ENCODE measurements around the gene SPDEF. TPM values are rescaled to one million over a fixed set of nuclear protein-coding genes. Genes with fewer than 3 reads are reported as not detected.

The SPDEF gene
- polyA plus RNA-seq, 3 donors, result 0.05 TPM; not detected in 2

DNA sequence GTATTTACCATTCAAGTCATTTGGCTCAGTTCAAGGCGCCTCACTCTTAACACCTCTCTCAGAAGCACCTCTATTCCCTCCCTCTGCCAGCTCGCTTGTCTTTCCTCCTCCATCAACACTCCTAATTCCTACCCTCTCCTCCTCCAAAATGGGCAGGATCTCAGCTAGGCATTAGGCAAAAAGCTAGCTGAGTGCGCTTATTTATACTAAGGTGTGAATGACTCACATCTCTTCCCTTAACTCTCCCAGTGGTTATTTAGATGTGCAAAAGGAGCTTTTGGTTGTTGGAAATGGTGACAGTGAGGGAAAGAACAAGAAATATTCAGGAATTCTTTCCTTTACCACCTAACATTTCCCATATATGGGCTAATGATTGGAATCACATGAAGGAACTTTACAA, 61.2 kb downstream of the SPDEF start:
- Histone ChIP-seq H3K9me3 (replicated peaks in 1 of 2; ENCODE audit: control insufficient read depth in 1 of 2, insufficient read depth in 1 of 2, low read length in 2 of 2) (peaks cover 0 to 6% of the 10 kb centered on the region in 2 donors), H3K4me1 (ENCODE audit: control insufficient read depth in 1 of 2, insufficient read depth in 2 of 2, low read length in 2 of 2) (no peaks in the 10 kb centered on the region), H4K20me1 (ENCODE audit: insufficient read depth, low read length) (no peaks in the 10 kb centered on the region), H3K36me3 (replicated peaks in 1 of 2; ENCODE audit: control insufficient read depth in 1 of 2, insufficient read depth in 2 of 2, low read length in 2 of 2) (no peaks in the 10 kb centered on the region), H3K9ac (ENCODE audit: insufficient read depth, low read length, poor library complexity, severe bottlenecking) (no peak overlapping the region), H2AFZ (ENCODE audit: insufficient read depth, low read depth, low read length, poor library complexity, severe bottlenecking) (no peak overlapping the region), H3K4me2 (replicated peaks; ENCODE audit: extremely low read depth, low read length, poor library complexity, severe bottlenecking) (no peak overlapping the region), H3K27ac (ENCODE audit: low read depth in 1 of 2, low read length in 2 of 2) (no peak overlapping the region), H3K27me3 (ENCODE audit: control insufficient read depth in 2 of 2, insufficient read depth in 2 of 2, low read length in 2 of 2) (no peaks in the 10 kb centered on the region), H3K79me2 (ENCODE audit: insufficient read depth, low read length) (no peaks in the 10 kb centered on the region), H3K4me3 (replicated peaks in 1 of 3; ENCODE audit: low read depth in 2 of 3, low read length in 3 of 3) (no peak overlapping the region)
- H3K4me1 Mint-ChIP-seq, result no peaks in the 10 kb centered on the region
- peaks cover 0 to 2% (median 1%) of the 10 kb centered on the region in 3 donors for H3K27me3 Mint-ChIP-seq (ENCODE audit: low read depth in 3 of 3)
- H3K9me3 Mint-ChIP-seq, result peaks cover 0 to 11% (median 6%) of the 10 kb centered on the region in 7 donors
- no peak overlapping the region for H3K27ac Mint-ChIP-seq
- no peak for DNase-seq
- intact Hi-C loops (cut with micrococcal nuclease), result no loop called here
- H3K36me3 Mint-ChIP-seq, result no peaks in the 10 kb centered on the region
- 100% methylated on average over 2 of the region's 3 CpGs for WGBS (ENCODE audit: insufficient coverage)
- TF ChIP-seq, protein P1, sequence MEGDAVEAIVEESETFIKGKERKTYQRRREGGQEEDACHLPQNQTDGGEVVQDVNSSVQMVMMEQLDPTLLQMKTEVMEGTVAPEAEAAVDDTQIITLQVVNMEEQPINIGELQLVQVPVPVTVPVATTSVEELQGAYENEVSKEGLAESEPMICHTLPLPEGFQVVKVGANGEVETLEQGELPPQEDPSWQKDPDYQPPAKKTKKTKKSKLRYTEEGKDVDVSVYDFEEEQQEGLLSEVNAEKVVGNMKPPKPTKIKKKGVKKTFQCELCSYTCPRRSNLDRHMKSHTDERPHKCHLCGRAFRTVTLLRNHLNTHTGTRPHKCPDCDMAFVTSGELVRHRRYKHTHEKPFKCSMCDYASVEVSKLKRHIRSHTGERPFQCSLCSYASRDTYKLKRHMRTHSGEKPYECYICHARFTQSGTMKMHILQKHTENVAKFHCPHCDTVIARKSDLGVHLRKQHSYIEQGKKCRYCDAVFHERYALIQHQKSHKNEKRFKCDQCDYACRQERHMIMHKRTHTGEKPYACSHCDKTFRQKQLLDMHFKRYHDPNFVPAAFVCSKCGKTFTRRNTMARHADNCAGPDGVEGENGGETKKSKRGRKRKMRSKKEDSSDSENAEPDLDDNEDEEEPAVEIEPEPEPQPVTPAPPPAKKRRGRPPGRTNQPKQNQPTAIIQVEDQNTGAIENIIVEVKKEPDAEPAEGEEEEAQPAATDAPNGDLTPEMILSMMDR (IDR thresholded peaks at IDR 0.05), result no peak
- H3K4me3 Mint-ChIP-seq, result no peak overlapping the region

DNA sequence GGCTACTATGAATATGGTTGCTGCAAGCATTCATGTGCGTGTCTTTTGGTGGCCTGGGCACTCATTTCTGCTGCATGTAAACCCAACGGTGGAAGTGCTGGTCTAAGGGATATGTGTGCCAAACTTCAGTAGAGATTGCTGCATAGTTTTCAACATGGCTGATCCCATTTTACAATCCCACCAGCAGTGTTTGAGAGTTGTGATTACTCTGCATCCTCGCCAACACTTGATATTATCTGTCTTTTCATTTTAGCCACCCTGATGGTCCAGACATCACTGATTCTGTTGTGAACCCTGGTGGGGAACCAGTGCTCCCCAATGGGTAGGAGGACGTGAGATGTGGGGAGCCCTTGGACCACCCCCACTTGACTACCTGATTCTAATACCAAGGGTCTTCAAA, 62.8 kb downstream of the SPDEF start:
- Mint-ChIP-seq H3K27me3 (ENCODE audit: low read depth in 3 of 3) (peaks cover 0 to 3% (median 1%) of the 10 kb centered on the region in 3 donors), H3K4me3 (no peak overlapping the region), H3K27ac (no peak overlapping the region), H3K4me1 (no peaks in the 10 kb centered on the region), H3K9me3 (peaks cover 0 to 4% (median 0%) of the 10 kb centered on the region in 7 donors), H3K36me3 (no peaks in the 10 kb centered on the region)
- Histone ChIP-seq H3K27me3 (ENCODE audit: control insufficient read depth in 2 of 2, insufficient read depth in 2 of 2, low read length in 2 of 2) (no peaks in the 10 kb centered on the region), H3K4me1 (ENCODE audit: control insufficient read depth in 1 of 2, insufficient read depth in 2 of 2, low read length in 2 of 2) (no peaks in the 10 kb centered on the region), H3K9me3 (replicated peaks in 1 of 2; ENCODE audit: control insufficient read depth in 1 of 2, insufficient read depth in 1 of 2, low read length in 2 of 2) (no peaks in the 10 kb centered on the region), H3K27ac (ENCODE audit: low read depth in 1 of 2, low read length in 2 of 2) (no peak overlapping the region), H3K4me3 (replicated peaks in 1 of 3; ENCODE audit: low read depth in 2 of 3, low read length in 3 of 3) (no peak overlapping the region), H3K9ac (ENCODE audit: insufficient read depth, low read length, poor library complexity, severe bottlenecking) (no peak overlapping the region), H3K36me3 (replicated peaks in 1 of 2; ENCODE audit: control insufficient read depth in 1 of 2, insufficient read depth in 2 of 2, low read length in 2 of 2) (no peaks in the 10 kb centered on the region), H3K4me2 (replicated peaks; ENCODE audit: extremely low read depth, low read length, poor library complexity, severe bottlenecking) (no peak overlapping the region), H4K20me1 (ENCODE audit: insufficient read depth, low read length) (no peaks in the 10 kb centered on the region), H2AFZ (ENCODE audit: insufficient read depth, low read depth, low read length, poor library complexity, severe bottlenecking) (no peak overlapping the region), H3K79me2 (ENCODE audit: insufficient read depth, low read length) (no peaks in the 10 kb centered on the region)
- intact Hi-C loops (cut with micrococcal nuclease), result no loop called here
- DNase-seq, result no peak
- TF ChIP-seq, protein P1 (IDR thresholded peaks at IDR 0.05), result no peak
- 100% methylated on average over 3 of the region's 4 CpGs for WGBS (ENCODE audit: insufficient coverage)

Data from CD14-positive monocyte (primary cell).